HTR-8/SVneo (cell line): Measurements from ENCODE around the gene BOLA2B.

Experiments
- DNase-seq: peaks from one replicate; pipeline ENCODE4 v3.0.0; 2011; ENCODE audit warnings: low spot score, mixed read lengths; ENCODE audit not compliant: insufficient read length
- FAIRE-seq: peaks from 2 replicates; lab custom pipeline; 2011; peaks lifted over from hg19 to GRCh38; lab: Jason Lieb, UNC

Gene BOLA2B

GRCh38 chr16:30145657-30146056 is 47.8 kb downstream of the BOLA2B start:
- FAIRE-seq: no peak
- DNase-seq: no peak

DNA sequence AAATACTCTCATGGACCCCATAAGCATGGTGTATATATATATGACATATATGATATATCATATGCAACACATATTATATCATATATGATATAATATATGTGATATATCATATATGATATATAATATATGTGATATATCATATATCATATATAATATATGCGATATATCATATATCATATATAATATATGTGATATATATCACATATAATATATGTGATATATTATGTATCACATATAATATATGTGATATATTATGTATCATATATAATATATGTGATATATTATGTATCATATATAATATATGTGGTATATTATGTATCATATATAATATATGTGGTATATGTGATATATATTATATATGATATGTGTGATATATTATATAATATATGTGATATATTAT is 48.5 kb downstream of the BOLA2B start:
- FAIRE-seq (no peak), DNase-seq (no peak)

- FAIRE-seq: no peak
These were observed 49.4 kb downstream of the BOLA2B start for GRCh38 chr16:30144017-30144416.

GRCh38 chr16:30143347-30143702 is 50.1 kb downstream of the BOLA2B start:
- FAIRE-seq: no peak
- DNase-seq: no peak

More at GRCh38 chr16:30144017-30144416, 49.4 kb downstream of the BOLA2B start:
- no peak for DNase-seq
